Measurements from ENCODE around the gene NAXD. TPM values are rescaled to one million over a fixed set of nuclear protein-coding genes. Genes with fewer than 3 reads are reported as not detected.
"Not testable (repeated sequence)": the region's sequence is repeated elsewhere in the genome, so short reads cannot be mapped to it uniquely, and the experiment has no call there.

Gene NAXD
- total and polyA plus RNA-seq, 5 experiments from 2014 or later, result 10.4 to 38.1 (median 26.9) TPM

DNA sequence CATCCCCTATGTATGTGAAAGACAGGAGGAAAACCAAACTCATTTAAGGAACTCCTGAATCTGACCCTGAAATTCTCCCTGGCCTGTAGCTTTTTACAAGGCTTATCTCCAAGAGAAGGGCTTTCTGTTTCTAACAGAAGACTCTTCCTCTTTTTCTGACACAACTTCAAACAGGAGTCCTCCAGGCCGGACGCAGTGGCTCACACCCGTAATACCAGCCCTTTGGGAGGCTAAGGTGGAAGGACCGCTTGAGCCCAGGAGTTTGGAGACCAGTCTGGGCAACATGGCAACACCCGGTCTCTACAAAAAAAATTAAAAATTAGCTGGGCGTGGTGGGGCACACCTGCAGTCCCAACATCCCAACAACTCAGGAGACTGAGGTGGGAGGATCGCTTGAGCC is 48.7 kb downstream of the NAXD start:
- DNase-seq (no peak), ATAC-seq (no peak)
- Mint-ChIP-seq H3K36me3 (peaks cover 26 to 94% (median 58%) of the 10 kb centered on the region in 3 donors), H3K4me3 (no peak overlapping the region), H3K9me3 (peaks cover 0 to 6% (median 0%) of the 10 kb centered on the region in 9 donors), H3K4me1 (peaks cover 4 to 51% (median 6%) of the 10 kb centered on the region in 4 donors), H3K27ac (no peak overlapping the region), H3K27me3 (no peaks in the 10 kb centered on the region)
- POLR2A ChIA-PET, result interaction anchor here (0.9 kb wide), 1 partner anchor 51 kb away, joined by 4 read pairs; no protein-coding TSS in a partner anchor

DNA sequence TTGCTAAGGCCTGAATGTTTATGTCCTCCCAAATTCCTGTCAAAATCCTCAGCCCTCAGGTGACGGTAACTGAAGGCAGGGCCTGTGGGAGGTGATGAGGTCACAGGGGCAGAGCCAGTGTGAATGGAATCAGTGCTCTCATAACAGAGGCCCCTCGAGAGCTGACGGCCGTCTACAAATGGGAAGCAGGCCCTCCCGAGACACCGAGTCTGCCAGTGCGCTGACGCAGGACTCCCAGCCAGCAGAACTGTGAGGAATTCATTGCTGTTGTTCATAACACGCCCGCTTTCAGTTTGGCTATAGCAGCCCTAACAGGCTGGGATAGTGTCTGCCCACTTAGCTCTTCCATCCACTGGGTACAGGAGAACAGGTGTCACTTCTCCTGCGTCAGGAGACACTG is 49.3 kb downstream of the NAXD start:
- POLR2A ChIA-PET, result interaction anchor here (0.9 kb wide), 1 partner anchor 50 kb away, joined by 4 read pairs; no protein-coding TSS in a partner anchor
- Mint-ChIP-seq H3K4me1 (peaks cover 0 to 44% (median 2%) of the 10 kb centered on the region in 4 donors), H3K27me3 (no peaks in the 10 kb centered on the region), H3K36me3 (peaks cover 19 to 92% (median 56%) of the 10 kb centered on the region in 3 donors), H3K27ac (peak overlapping the region in 1 of 10 donors; percentile 33), H3K4me3 (no peak overlapping the region), H3K9me3 (peaks cover 0 to 6% (median 0%) of the 10 kb centered on the region in 9 donors)
- DNase-seq (no peak), ATAC-seq (no peak)

DNA sequence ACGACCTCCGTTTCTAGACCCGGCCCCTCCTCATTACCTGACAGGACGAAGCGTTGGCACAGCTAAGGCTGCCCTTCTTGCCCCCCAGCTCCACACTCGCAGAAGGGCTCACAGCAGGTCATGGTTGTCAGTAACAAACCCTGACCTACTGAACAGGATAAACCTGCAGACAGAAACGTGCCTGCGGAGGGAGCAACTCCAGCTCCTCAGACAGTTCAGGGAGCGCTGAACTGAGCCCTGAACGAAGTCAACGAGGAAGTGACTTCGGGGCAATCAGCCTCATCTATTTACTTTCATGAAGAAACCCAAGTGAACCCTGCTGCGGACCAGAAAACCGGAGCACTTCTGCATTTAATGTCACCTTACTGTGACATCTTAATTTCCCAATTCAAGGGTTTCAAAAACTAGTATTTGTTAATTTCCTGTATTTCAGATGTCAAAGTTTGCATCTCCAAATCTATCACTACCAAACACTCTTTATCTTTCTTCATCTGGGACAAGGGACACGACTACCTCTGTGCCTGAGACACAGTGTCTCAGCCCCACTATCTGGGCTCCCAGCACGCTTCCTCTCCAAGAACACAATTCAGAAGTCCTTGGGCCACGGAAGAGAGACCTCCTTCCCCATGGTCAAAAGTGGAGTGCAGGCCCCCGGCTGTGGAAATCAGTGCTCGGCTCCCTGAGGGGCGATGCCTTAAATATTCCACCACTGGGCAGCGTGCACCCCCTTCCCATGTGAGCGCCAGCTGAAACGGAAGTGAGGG is 50.3 kb downstream of the NAXD start:
- Mint-ChIP-seq H3K27me3 (no peaks in the 10 kb centered on the region), H3K36me3 (peaks cover 13 to 94% (median 52%) of the 10 kb centered on the region in 3 donors), H3K4me1 (peaks cover 2 to 46% (median 5%) of the 10 kb centered on the region in 4 donors), H3K4me3 (peak overlapping the region in 1 of 10 donors; percentile 24), H3K9me3 (peaks cover 0 to 6% (median 0%) of the 10 kb centered on the region in 9 donors), H3K27ac (peak overlapping the region in 3 of 10 donors; percentile 40 to 71 (median 52))
- peak in 1 of 2 donors; percentile 23 for ATAC-seq
- DNase-seq, result no peak
- POLR2A ChIA-PET, result interaction anchor here (1.7 kb wide), 1 partner anchor 47 kb away, joined by 4 read pairs; no protein-coding TSS in a partner anchor

DNA sequence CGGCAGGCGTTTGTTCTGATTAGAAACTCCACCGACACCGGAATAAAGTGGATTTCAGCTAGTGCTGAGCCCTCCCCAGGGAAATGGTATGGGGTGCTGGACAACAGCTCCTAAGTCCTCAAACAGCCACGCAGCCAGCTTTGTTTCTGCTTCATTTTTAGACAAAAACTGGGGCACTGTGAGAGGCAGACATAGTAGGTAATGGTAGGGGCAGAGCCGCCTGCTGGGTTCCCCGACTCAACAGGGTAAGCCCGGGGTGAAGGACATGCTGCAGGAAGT is 50.8 kb downstream of the NAXD start:
- Mint-ChIP-seq H3K9me3 (peaks cover 0 to 3% (median 0%) of the 10 kb centered on the region in 9 donors), H3K27me3 (no peaks in the 10 kb centered on the region), H3K4me3 (no peak overlapping the region), H3K27ac (no peak overlapping the region), H3K4me1 (peaks cover 7 to 48% (median 10%) of the 10 kb centered on the region in 4 donors), H3K36me3 (peaks cover 12 to 94% (median 52%) of the 10 kb centered on the region in 3 donors)
- POLR2A ChIA-PET, result interaction anchor here (1.7 kb wide), 1 partner anchor 46 kb away, joined by 4 read pairs; no protein-coding TSS in a partner anchor
- ATAC-seq, result no peak
- DNase-seq, result no peak

DNA sequence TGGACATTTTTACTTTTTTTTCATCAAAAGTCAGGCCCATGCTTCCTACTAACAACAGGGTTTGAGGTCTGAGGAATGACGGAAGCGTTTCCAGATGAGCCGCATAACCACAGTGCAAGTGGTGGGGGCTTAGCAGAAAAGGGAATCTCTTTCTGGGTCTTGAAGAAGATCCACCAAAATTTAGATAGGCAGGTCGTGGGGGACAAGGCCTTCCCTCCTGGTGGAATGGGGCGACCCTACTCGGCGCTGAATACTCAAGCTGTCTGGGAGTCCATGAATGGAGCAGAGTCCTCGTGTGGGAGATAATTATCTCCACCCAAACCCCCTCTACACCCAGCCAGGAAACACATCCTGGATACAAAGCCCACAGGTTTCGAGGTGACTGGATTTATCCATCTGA is 53.7 kb downstream of the NAXD start:
- DNase-seq, result no peak
- no peak for ATAC-seq
- Mint-ChIP-seq H3K4me3 (no peak overlapping the region), H3K36me3 (peaks cover 0 to 92% (median 47%) of the 10 kb centered on the region in 3 donors), H3K27ac (peak overlapping the region in 1 of 10 donors; percentile 25), H3K4me1 (peaks cover 18 to 56% (median 25%) of the 10 kb centered on the region in 4 donors), H3K9me3 (peaks cover 0 to 4% (median 0%) of the 10 kb centered on the region in 9 donors), H3K27me3 (no peaks in the 10 kb centered on the region)
- POLR2A ChIA-PET, result interaction anchor here (1.3 kb wide), 1 partner anchor 46 kb away, joined by 3 read pairs; no protein-coding TSS in a partner anchor

DNA sequence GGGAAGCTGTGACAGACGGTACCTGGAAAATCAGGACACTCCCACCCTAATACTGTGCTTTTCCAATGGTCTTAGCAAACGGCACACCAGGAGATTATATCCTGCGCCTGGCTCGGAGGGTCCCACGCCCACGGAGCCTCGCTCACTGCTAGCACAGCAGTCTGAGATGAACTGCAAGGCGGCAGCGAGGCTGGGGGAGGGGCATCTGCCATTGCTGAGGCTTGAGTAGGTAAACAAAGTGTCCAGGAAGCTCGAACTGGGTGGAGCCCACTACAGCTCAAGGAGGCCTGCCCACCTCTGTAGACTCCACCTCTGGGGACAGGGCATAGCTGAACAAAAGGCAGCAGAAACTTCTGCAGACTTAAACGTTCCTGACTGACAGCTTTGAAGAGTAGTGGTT is 54.5 kb downstream of the NAXD start:
- H3K27ac Mint-ChIP-seq, DNase-seq, H3K9me3 Mint-ChIP-seq, H3K27me3 Mint-ChIP-seq, POLR2A ChIA-PET, ATAC-seq, H3K4me3 Mint-ChIP-seq: not testable (repeated sequence)
- Mint-ChIP-seq H3K4me1 (peaks cover 18 to 56% (median 26%) of the 10 kb centered on the region in 4 donors), H3K36me3 (peaks cover 0 to 91% (median 53%) of the 10 kb centered on the region in 3 donors)

DNA sequence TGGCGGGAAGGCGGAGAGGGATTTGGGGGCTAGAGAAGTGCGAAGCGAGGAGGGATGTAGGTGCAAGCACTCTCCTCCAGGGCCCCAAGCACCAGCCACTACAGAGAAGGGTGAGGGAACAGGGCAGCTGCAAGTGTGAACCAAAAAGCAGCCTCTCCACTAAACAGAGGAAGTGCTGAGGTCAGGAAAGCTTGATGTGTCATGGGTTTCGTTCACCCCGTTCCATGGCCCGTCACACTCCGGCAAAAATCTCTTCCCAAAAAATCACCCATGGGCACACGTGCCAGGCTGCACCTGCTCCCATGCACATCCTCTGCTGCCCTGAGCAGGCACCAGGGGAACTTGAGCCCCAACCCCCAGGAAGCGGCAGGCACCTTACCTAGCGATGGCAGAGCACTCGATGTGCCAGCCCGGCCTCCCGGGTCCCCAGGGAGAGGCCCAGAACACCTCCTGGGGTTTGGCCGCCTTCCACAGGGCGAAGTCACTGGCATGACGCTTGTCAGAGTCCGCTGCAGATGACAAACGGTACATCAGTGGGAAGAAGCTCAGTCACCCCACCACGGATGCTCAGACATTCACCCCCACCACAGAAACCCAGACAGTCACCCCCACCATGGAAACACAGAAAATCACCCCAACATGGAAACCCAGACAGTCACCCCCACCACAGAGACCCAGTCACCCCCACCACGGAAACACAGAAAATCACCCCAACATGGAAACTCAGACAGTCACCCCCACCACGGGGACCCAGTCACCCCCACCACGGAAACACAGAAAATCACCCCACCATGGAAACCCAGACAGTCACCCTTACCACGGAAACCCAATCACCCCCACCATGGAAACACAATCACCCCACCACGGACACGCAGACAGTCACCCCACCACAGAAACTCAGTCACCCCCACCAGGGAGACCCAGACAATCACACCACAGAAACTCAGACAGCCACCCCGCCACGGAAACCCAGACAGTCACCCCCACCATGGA is 61.5 kb downstream of the NAXD start:
- DNase-seq (no peak), ATAC-seq (peak in 1 of 2 donors; percentile 29)
- H3K4me1 Mint-ChIP-seq, result peaks cover 12 to 51% (median 27%) of the 10 kb centered on the region in 4 donors
- no peaks in the 10 kb centered on the region for H3K27me3 Mint-ChIP-seq
- POLR2A ChIA-PET, result interaction anchor here (1.4 to 1.5 kb wide), 2 partner anchors 36 to 38 kb away, joined by 3 to 4 read pairs; no protein-coding TSS in a partner anchor
- peak overlapping the region in 2 of 10 donors; percentile 88 to 91 for H3K27ac Mint-ChIP-seq
- no peaks in the 10 kb centered on the region for H3K9me3 Mint-ChIP-seq
- H3K4me3 Mint-ChIP-seq, result peak overlapping the region in 1 of 10 donors; percentile 79
- peaks cover 5 to 78% (median 45%) of the 10 kb centered on the region in 3 donors for H3K36me3 Mint-ChIP-seq

DNA sequence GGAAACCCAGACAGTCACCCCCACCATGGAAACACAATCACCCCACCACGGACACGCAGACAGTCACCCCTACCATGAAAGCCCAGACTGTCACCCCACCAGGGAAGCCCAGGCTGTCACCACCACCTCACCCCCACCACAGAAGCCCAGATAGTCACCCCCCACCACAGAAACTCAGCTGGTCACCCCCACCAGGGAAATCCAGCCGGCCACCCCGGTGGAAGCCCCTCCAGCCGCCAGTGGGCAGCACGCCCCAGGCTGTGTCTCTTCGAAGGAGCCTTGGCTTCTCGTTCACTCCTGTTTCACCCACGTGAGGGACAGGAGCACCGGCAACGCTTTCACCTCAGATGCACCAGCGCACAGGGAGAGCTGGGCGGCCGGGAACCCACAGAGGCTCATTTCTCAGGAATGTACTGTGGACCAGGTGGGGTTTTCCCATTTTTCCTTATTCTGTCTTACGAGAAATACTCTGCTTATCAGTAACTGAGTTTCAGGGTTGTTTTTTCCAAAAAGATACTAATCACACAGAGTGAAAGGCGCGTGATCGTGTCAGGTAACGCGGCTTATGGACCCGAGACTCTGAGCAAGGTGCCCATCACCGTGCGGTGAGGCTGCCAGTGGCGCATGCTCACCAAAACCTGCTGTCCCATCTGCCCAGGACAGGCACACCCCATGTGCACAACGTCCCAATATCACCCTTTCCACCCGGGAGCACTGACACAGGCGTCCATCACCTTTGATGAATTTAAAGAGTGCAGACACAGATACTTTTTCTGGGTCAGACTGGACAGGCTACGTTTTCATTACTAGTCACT is 62.6 kb downstream of the NAXD start:
- H3K27ac Mint-ChIP-seq, result no peak overlapping the region

DNA sequence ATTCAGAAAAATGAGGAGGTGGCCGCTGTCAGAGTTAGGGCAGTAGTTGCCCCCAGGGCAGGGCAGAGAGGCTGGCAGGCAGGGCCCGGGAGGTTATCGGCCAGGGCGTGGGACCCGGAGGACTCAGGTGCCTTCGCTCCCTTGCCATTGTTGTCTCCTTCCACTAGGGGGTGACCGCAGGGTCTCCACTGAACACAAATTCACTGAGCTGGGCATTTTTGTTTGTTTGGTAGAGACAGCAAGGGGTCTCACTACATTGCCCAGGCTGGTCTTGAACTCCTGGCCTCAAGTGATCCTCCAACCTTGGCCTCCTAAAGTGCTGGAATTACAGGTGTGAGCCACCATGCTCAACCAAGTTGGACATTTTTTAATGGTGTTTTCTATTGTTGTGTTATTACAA is 65.5 kb downstream of the NAXD start:
- POLR2A ChIA-PET, result interaction anchor here (1.2 kb wide), 1 partner anchor 32 kb away, joined by 5 read pairs; no protein-coding TSS in a partner anchor

More for the DNA sequence above, 62.6 kb downstream of the NAXD start:
- no peaks in the 10 kb centered on the region for H3K9me3 Mint-ChIP-seq
- no peaks in the 10 kb centered on the region for H3K27me3 Mint-ChIP-seq
- H3K4me3 Mint-ChIP-seq, result no peak overlapping the region
- peaks cover 5 to 41% (median 21%) of the 10 kb centered on the region in 4 donors for H3K4me1 Mint-ChIP-seq
- ATAC-seq (peak in 1 of 2 donors; percentile 6), DNase-seq (no peak)
- H3K36me3 Mint-ChIP-seq, result peaks cover 5 to 77% (median 39%) of the 10 kb centered on the region in 3 donors
- POLR2A ChIA-PET, result no interaction called here

DNA sequence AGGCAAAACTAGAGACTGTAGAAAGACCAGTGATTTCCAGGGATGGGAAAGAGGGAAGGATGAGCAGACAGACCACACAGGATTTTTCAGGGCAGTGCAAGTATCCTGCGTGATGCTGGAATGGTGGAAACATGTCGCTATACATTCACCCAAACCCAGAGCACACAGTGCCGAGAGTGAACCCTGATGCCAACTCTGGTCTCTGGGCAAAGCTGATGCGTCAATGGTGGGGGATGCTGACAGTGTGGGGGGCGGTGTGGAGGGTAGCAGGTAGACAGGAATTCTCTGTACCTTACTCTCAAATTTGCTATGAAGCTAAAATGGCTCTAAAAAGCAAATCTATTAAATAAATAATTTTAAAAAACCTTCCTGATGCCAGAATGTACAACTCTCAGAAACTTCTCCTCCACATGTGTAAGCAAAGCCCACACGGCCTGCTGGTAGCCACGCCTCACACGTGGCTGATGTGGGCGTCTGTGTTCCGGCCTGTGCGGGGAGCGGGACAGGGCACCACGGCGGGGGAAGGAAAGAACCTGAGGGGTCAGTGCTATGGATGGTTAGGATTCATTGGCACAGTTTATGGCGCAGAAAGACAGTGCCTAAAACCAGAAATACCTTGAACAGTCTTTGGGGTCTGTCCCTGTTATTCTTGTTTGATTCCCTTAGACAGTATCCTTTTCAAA is 66.7 kb downstream of the NAXD start:
- Mint-ChIP-seq H3K9me3 (no peaks in the 10 kb centered on the region), H3K4me3 (no peak overlapping the region), H3K36me3 (peaks cover 5 to 72% (median 25%) of the 10 kb centered on the region in 3 donors), H3K27me3 (no peaks in the 10 kb centered on the region), H3K4me1 (peaks cover 5 to 11% (median 9%) of the 10 kb centered on the region in 4 donors), H3K27ac (no peak overlapping the region)
- DNase-seq (no peak), ATAC-seq (no peak)
- POLR2A ChIA-PET, result interaction anchor here (1.2 to 3.0 kb wide), 3 partner anchors 30 to 33 kb away, joined by 5 to 17 read pairs (median 7); partner anchors contain the start of gene ING1

More for the DNA sequence above, 65.5 kb downstream of the NAXD start:
- H3K4me1 Mint-ChIP-seq, result peaks cover 5 to 21% (median 15%) of the 10 kb centered on the region in 4 donors
- H3K4me3 Mint-ChIP-seq, result no peak overlapping the region
- peak overlapping the region in 3 of 10 donors; percentile 25 to 49 (median 30) for H3K27ac Mint-ChIP-seq
- H3K36me3 Mint-ChIP-seq, result peaks cover 5 to 72% (median 29%) of the 10 kb centered on the region in 3 donors
- H3K9me3 Mint-ChIP-seq, result no peaks in the 10 kb centered on the region
- no peaks in the 10 kb centered on the region for H3K27me3 Mint-ChIP-seq
- DNase-seq (peak in 3 of 10 donors; percentile 16 to 20 (median 19)), ATAC-seq (peak; percentile 27)

DNA sequence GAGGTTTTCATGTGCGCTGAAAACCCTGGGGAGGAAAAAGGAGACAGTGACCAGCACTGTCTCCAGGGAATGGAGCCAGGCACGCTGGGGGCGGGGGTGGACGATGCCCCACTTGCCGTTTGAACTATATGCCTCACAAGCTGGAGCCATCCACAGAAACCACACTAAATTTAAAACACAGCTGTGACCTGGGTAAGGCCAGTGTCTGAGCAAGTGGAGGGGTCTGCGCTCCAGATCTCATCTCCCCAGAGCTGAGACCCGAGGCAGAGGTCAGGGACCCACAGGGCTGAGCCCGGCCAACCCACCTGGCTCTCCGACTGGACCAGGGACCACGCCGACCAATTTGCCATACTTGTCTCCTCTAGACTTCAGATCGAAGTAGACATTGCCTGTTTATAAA is 67.4 kb downstream of the NAXD start:
- peaks cover 5 to 11% (median 9%) of the 10 kb centered on the region in 4 donors for H3K4me1 Mint-ChIP-seq
- H3K36me3 Mint-ChIP-seq, result peaks cover 5 to 79% (median 26%) of the 10 kb centered on the region in 3 donors
- no peaks in the 10 kb centered on the region for H3K9me3 Mint-ChIP-seq
- ATAC-seq (no peak), DNase-seq (no peak)
- POLR2A ChIA-PET, result interaction anchor here (1.6 to 3.0 kb wide), 2 partner anchors 30 to 32 kb away, joined by 7 to 17 read pairs; partner anchors contain the start of gene ING1
- H3K4me3 Mint-ChIP-seq, result no peak overlapping the region
- H3K27me3 Mint-ChIP-seq, result no peaks in the 10 kb centered on the region
- H3K27ac Mint-ChIP-seq, result no peak overlapping the region

Measured in naive thymus-derived CD8-positive, alpha-beta T cell (primary cell).